SK-N-SH (cell line): ENCODE measurements around the gene MRPL36. TPM values are rescaled to one million over a fixed set of nuclear protein-coding genes. Genes with fewer than 3 reads are reported as not detected.

Experiments
- CTCF ChIA-PET: fragments of 300-600, 350-600 bp; formaldehyde crosslinking; extraction: SDS; loops from one replicate; lab custom pipeline; 2021; lab: Yijun Ruan, JAX
- POLR2A ChIA-PET: fragments of 350-600 bp; sonication (Branson Sonifier 250); formaldehyde crosslinking; extraction: SDS; loops from one replicate; lab custom pipeline; 2020; ENCODE audit warnings: antibody characterized with exemption, inconsistent platforms; lab: Yijun Ruan, JAX
- DNase-seq: peaks from one replicate; pipeline ENCODE4 v3.0.0; 2012
- H2AFZ ChIP-seq: fragments of 200-600 bp; sonication (generic); 2 replicates; pipeline ENCODE4 v1.8.1; 2016; ENCODE audit warnings: antibody characterized with exemption, mild to moderate bottlenecking, low read depth
- H3F3A ChIP-seq: fragments of 200-600 bp; sonication (generic); replicated peaks from 2 replicates; pipeline ENCODE3; 2016; ENCODE audit warnings: antibody characterized with exemption, mild to moderate bottlenecking; ENCODE audit not compliant: insufficient read depth
- H3K27ac ChIP-seq, 2 experiments: fragments of 200-500 bp in 1 of 2; fragments of 200-600 bp in 1 of 2; sonication (Bioruptor generic) in 1 of 2; sonication (generic), shearing (Covaris generic) in 1 of 2; 2 replicates each; pipeline versions ENCODE4 v1.5.1 to v1.6.1; 2014 to 2016; ENCODE audit warnings: low read depth in 2 of 2, inconsistent platforms in 1 of 2, low read length in 1 of 2, mild to moderate bottlenecking in 1 of 2, mixed read lengths in 1 of 2
- H3K27me3 ChIP-seq: fragments of 200-600 bp; sonication (generic), shearing (Covaris generic); 2 replicates; pipeline ENCODE4 v1.6.1; 2016; ENCODE audit warnings: mixed run types; ENCODE audit not compliant: insufficient read depth
- H3K36me3 ChIP-seq, 2 experiments: fragments of 200-500 bp in 1 of 2; fragments of 200-600 bp in 1 of 2; sonication (Bioruptor generic) in 1 of 2; sonication (generic) in 1 of 2; replicated peaks in 1 of 2; 2 replicates each; pipeline versions ENCODE3 to v1.5.1; 2014 to 2016; ENCODE audit warnings: low read length in 1 of 2, mild to moderate bottlenecking in 1 of 2; ENCODE audit not compliant: insufficient read depth in 2 of 2, control insufficient read depth in 1 of 2
- H3K4me1 ChIP-seq, 2 experiments: fragments of 200-500 bp in 1 of 2; fragments of 200-600 bp in 1 of 2; sonication (Bioruptor generic) in 1 of 2; sonication (generic), shearing (Covaris generic) in 1 of 2; 2 replicates each; pipeline versions ENCODE4 v1.5.1 to v1.6.1; 2014 to 2016; ENCODE audit warnings: low read depth in 1 of 2, low read length in 1 of 2, mixed run types in 1 of 2; ENCODE audit not compliant: insufficient read depth in 2 of 2, control insufficient read depth in 1 of 2
- H3K4me2 ChIP-seq: fragments of 200-600 bp; sonication (generic), shearing (Covaris generic); 2 replicates; pipeline ENCODE4 v1.6.1; 2017; ENCODE audit warnings: mixed run types
- H3K4me3 ChIP-seq, 2 experiments: fragments of 200-500 bp in 1 of 2; fragments of 200-600 bp in 1 of 2; sonication (Bioruptor generic) in 1 of 2; sonication (generic), shearing (Covaris generic) in 1 of 2; 2 replicates each; pipeline versions ENCODE4 v1.5.1 to v1.8.1; 2014 to 2016; ENCODE audit warnings: low read depth in 2 of 2, inconsistent platforms in 1 of 2, low read length in 1 of 2, mild to moderate bottlenecking in 1 of 2, mixed read lengths in 1 of 2, moderate library complexity in 1 of 2
- H3K79me2 ChIP-seq: fragments of 200-600 bp; sonication (generic); 2 replicates; pipeline ENCODE4 v1.8.1; 2017; ENCODE audit warnings: mild to moderate bottlenecking; ENCODE audit not compliant: insufficient read depth
- H3K9ac ChIP-seq: fragments of 200-600 bp; sonication (generic); 2 replicates; pipeline ENCODE4 v1.6.1; 2017; ENCODE audit warnings: mixed run types
- H3K9me2 ChIP-seq: fragments of 200-600 bp; sonication (generic); 2 replicates; pipeline ENCODE4 v1.6.1; 2017; ENCODE audit warnings: mixed run types
- H3K9me3 ChIP-seq: fragments of 200-600 bp; sonication (generic); 2 replicates; pipeline ENCODE4 v1.6.1; 2017; ENCODE audit warnings: mixed run types, mild to moderate bottlenecking, moderate library complexity
- H4K20me1 ChIP-seq: fragments of 200-600 bp; sonication (generic); 2 replicates; pipeline ENCODE4 v1.6.1; 2017; ENCODE audit warnings: mild to moderate bottlenecking, mixed run types; ENCODE audit not compliant: insufficient read depth
- CTCF ChIP-seq: fragments of 200-600 bp; sonication (generic); IDR thresholded peaks from 2 replicates; pipeline ENCODE4 v1.6.1; 2017; ENCODE audit warnings: antibody characterized with exemption, mild to moderate bottlenecking, moderate library complexity
- GABPA ChIP-seq: IDR thresholded peaks from 2 replicates; pipeline ENCODE4 v1.4.0; 2012; ENCODE audit warnings: low read depth, mild to moderate bottlenecking
- GATA2 ChIP-seq: sonication (generic); formaldehyde crosslinking; IDR thresholded peaks from 2 replicates; pipeline ENCODE4 v1.5.0; 2020; ENCODE audit warnings: mild to moderate bottlenecking, missing genetic modification reagents
- IRF3 ChIP-seq: fragments of 150-350 bp; IDR thresholded peaks from 2 replicates; pipeline ENCODE4 v1.6.1; 2016; ENCODE audit warnings: mild to moderate bottlenecking, low read depth, low read length
- JUND ChIP-seq: IDR thresholded peaks from 2 replicates; pipeline ENCODE4 v1.4.0; 2012
- MAX ChIP-seq: IDR thresholded peaks from 2 replicates; pipeline ENCODE4 v1.4.0; 2012; ENCODE audit warnings: low read depth
- MEF2A ChIP-seq: IDR thresholded peaks from 2 replicates; pipeline ENCODE4 v1.4.0; 2012; ENCODE audit warnings: low read depth, borderline replicate concordance
- MXI1 ChIP-seq: IDR thresholded peaks from 2 replicates; pipeline ENCODE4 v1.6.1; 2012; ENCODE audit warnings: mild to moderate bottlenecking, low read depth, low read length, improper control_type of control experiment
- NFIC ChIP-seq: IDR thresholded peaks from 2 replicates; pipeline ENCODE4 v1.4.0; 2012; ENCODE audit warnings: borderline replicate concordance
- PBX3 ChIP-seq: IDR thresholded peaks from 2 replicates; pipeline ENCODE4; 2012
- RAD21 ChIP-seq: IDR thresholded peaks from 2 replicates; pipeline ENCODE4 v1.6.1; 2012; ENCODE audit warnings: mild to moderate bottlenecking, low read length
- RCOR1 ChIP-seq: fragments of 150-350 bp; IDR thresholded peaks from 2 replicates; pipeline ENCODE4 v1.6.1; 2017; ENCODE audit warnings: antibody characterized with exemption, low read length
- REST ChIP-seq: IDR thresholded peaks from 2 replicates; pipeline ENCODE4 v1.6.1; 2012; ENCODE audit warnings: mild to moderate bottlenecking, low read depth, low read length, moderate library complexity
- RFX5 ChIP-seq: IDR thresholded peaks from 2 replicates; pipeline ENCODE4 v1.6.1; 2012; ENCODE audit warnings: mild to moderate bottlenecking, improper control_type of control experiment, low read length
- TEAD4 ChIP-seq: IDR thresholded peaks from 2 replicates; pipeline ENCODE4 v1.4.0; 2012; ENCODE audit warnings: mild to moderate bottlenecking, borderline replicate concordance; ENCODE audit not compliant: insufficient read depth
- USF2 ChIP-seq: fragments of 150-350 bp; IDR thresholded peaks from 2 replicates; pipeline ENCODE4 v1.6.1; 2017; ENCODE audit warnings: antibody characterized with exemption, low read length, low read depth, borderline replicate concordance
- WGBS: methylation state at CpG from one replicate; pipeline ENCODE4 v1.1.6; 2017; ENCODE audit warnings: low lambda C conversion rate; 5-methylcytosine and 5-hydroxymethylcytosine counted together
- polyA plus RNA-seq, 3 experiments: library from polyadenylated mRNA; depleted of rRNA; stranded (reverse); fragments of >200 nt; gene quantifications; 2 replicates each; pipeline ENCODE4 v1.2.3, GENCODE V29; 2012

MRPL36 gene
- polyA plus RNA-seq, 1 of the 3 experiments (the other 2 are of a cell fraction), result 78.4 TPM

GRCh38 chr5:1785062-1785461, 14.6 kb downstream of the MRPL36 start:
- peaks cover 30% of the 10 kb centered on the region for H3K27me3 ChIP-seq
- H3K9me2 ChIP-seq, result no peaks in the 10 kb centered on the region
- no peak overlapping the region for H2AFZ ChIP-seq
- WGBS, result 31% methylated on average over 8 of the region's 8 CpGs
- no peaks in the 10 kb centered on the region for H3K4me1 ChIP-seq
- CTCF ChIA-PET, result no interaction called here
- H3K79me2 ChIP-seq, result no peaks in the 10 kb centered on the region
- POLR2A ChIA-PET, result no interaction called here
- H3F3A ChIP-seq, result peaks cover 12% of the 10 kb centered on the region
- no peak for DNase-seq
- H4K20me1 ChIP-seq, result no peaks in the 10 kb centered on the region
- H3K9me3 ChIP-seq, result no peaks in the 10 kb centered on the region
- no peak overlapping the region for H3K27ac ChIP-seq
- no peak overlapping the region for H3K9ac ChIP-seq
- TF ChIP-seq GABPA (no peak), USF2 (no peak), TEAD4 (no peak), PBX3 (no peak), IRF3 (no peak), MXI1 (no peak), RFX5 (no peak), NFIC (no peak), MAX (no peak), RCOR1 (no peak), MEF2A (no peak), CTCF (no peak), REST (no peak), RAD21 (no peak), JUND (no peak), GATA2 (CRISPR knock-in tag) (no peak)
- H3K4me2 ChIP-seq, result no peak overlapping the region
- no peak overlapping the region for H3K4me3 ChIP-seq
- H3K36me3 ChIP-seq, result no peaks in the 10 kb centered on the region
